Renal pelvis (tissue), 4 donors: Measurements from ENCODE around the gene CNTNAP5. TPM values are rescaled to one million over a fixed set of nuclear protein-coding genes. Genes with fewer than 3 reads are reported as not detected.

Experiments
- DNase-seq: peaks from one replicate; pipeline ENCODE4 v3.0.0-alpha.2; 2013
- polyA plus RNA-seq, 3 donors: library from polyadenylated mRNA; unstranded; fragments of 120-200 nt; gene quantifications; one replicate each; pipeline ENCODE4 v1.2.1, GENCODE V29; 2013; ENCODE audit not compliant: insufficient read length in 3 of 3

The CNTNAP5 gene
- polyA plus RNA-seq, 3 donors = 0.11 TPM; not detected in 2

- peak; percentile 4 for DNase-seq
Observed at GRCh38 chr2:124804014-124804940, 779.2 kb downstream of the CNTNAP5 start.

GRCh38 chr2:124805060-124805459 lies 780.0 kb downstream of the CNTNAP5 start:
- no peak for DNase-seq

- peak; percentile 24 for DNase-seq
Observed at GRCh38 chr2:124810132-124810531, 785.0 kb downstream of the CNTNAP5 start.

GRCh38 chr2:124814968-124815745 lies 790.1 kb downstream of the CNTNAP5 start:
- DNase-seq = peak; percentile 1

- DNase-seq = no peak
Observed at GRCh38 chr2:124816007-124816406, 790.9 kb downstream of the CNTNAP5 start.

GRCh38 chr2:124822516-124822915 lies 797.4 kb downstream of the CNTNAP5 start:
- no peak for DNase-seq

- DNase-seq = no peak
Observed at GRCh38 chr2:124824441-124824840, 799.4 kb downstream of the CNTNAP5 start.

GRCh38 chr2:124832521-124832920 lies 807.4 kb downstream of the CNTNAP5 start:
- DNase-seq = no peak

GRCh38 chr2:124834331-124834730 lies 809.2 kb downstream of the CNTNAP5 start:
- DNase-seq = no peak

GRCh38 chr2:124835331-124835730 lies 810.2 kb downstream of the CNTNAP5 start:
- DNase-seq = no peak

GRCh38 chr2:124836416-124836815 lies 811.3 kb downstream of the CNTNAP5 start:
- DNase-seq = no peak

- DNase-seq = no peak
Observed at GRCh38 chr2:124837496-124837895, 812.4 kb downstream of the CNTNAP5 start.

GRCh38 chr2:124838406-124838805 lies 813.3 kb downstream of the CNTNAP5 start:
- DNase-seq = no peak

- DNase-seq = no peak
Observed at GRCh38 chr2:124867247-124867646, 842.2 kb downstream of the CNTNAP5 start.

- DNase-seq = no peak
Observed at GRCh38 chr2:124874219-124874618, 849.1 kb downstream of the CNTNAP5 start.

- no peak for DNase-seq
Observed at GRCh38 chr2:124874676-124875075, 849.6 kb downstream of the CNTNAP5 start.

- DNase-seq = no peak
Observed at GRCh38 chr2:124875627-124876244, 850.6 kb downstream of the CNTNAP5 start.

- DNase-seq = no peak
Observed at GRCh38 chr2:124877141-124877577, 852.1 kb downstream of the CNTNAP5 start.

- DNase-seq = no peak
Observed at GRCh38 chr2:124879640-124880039, 854.6 kb downstream of the CNTNAP5 start.

- DNase-seq = no peak
Observed at GRCh38 chr2:124880995-124881394, 855.9 kb downstream of the CNTNAP5 start.

- DNase-seq = no peak
Observed at GRCh38 chr2:124882423-124882822, 857.3 kb downstream of the CNTNAP5 start.

GRCh38 chr2:124883595-124883994 lies 858.5 kb downstream of the CNTNAP5 start:
- DNase-seq = no peak
